Measurements from ENCODE around the gene RTN1. TPM values are rescaled to one million over a fixed set of nuclear protein-coding genes. Genes with fewer than 3 reads are reported as not detected.

Gene RTN1
- total RNA-seq, 1 donor from 2014 or later = 23.4 TPM

DNA sequence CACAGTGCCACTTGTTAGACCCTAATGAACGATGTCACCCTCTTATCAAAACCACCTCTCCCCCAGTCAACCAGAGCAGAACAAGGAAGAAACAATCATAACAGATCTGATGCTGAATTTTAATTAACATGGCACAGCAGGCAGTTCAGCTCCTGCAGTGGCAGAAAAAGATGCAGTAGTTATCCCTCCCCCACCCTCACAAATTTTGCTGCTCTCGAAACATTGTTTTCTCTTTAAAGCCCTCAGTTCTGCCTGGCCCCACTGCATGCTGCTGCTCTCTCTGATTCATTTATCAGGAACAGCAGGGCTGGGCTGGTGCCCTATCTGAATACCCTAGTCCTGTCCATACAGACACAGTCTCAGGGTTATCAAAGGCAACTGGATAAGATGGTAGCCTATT lies 306.2 kb downstream of the RTN1 start:
- H3K36me3 Mint-ChIP-seq (ENCODE audit: insufficient read depth) = no peaks in the 10 kb centered on the region
- H3K4me3 Mint-ChIP-seq (ENCODE audit: low read depth) = no peak overlapping the region
- no peak for DNase-seq (ENCODE audit: low spot score, unreplicated experiment)
- peaks cover 10% of the 10 kb centered on the region for H3K4me1 Mint-ChIP-seq (ENCODE audit: low read depth)
- no peak for TF ChIP-seq CTCF (IDR thresholded peaks at IDR 0.05; ENCODE audit: unreplicated experiment)
- no peak overlapping the region for H3K27ac Mint-ChIP-seq
- H3K9me3 Mint-ChIP-seq (ENCODE audit: low read depth) = no peaks in the 10 kb centered on the region
- H3K27me3 Mint-ChIP-seq = peaks cover 10% of the 10 kb centered on the region

DNA sequence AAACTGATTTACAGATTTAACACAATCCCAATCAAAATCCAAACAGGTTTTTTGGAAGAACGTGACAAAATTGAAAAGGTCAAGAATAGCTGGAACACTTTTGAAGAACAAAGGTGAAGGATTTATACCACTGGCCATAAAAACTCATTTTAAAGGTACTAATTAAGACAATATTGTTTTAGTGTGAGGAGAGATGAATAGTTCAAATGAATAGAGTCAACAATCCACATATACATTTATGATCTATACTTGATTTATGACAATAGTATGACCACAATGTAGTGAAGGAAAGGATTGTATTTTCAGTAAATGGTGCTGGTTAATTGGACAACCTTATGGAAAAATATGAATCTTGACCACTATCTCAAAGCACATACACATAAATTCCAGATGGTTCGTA lies 323.3 kb downstream of the RTN1 start:
- peaks cover 1% of the 10 kb centered on the region for H3K36me3 Mint-ChIP-seq (ENCODE audit: insufficient read depth)
- H3K27me3 Mint-ChIP-seq = no peaks in the 10 kb centered on the region
- H3K9me3 Mint-ChIP-seq (ENCODE audit: low read depth) = peaks cover 5% of the 10 kb centered on the region
- H3K4me1 Mint-ChIP-seq (ENCODE audit: low read depth) = peaks cover 12% of the 10 kb centered on the region
- H3K27ac Mint-ChIP-seq = no peak overlapping the region
- no peak for TF ChIP-seq CTCF (IDR thresholded peaks at IDR 0.05; ENCODE audit: unreplicated experiment)
- H3K4me3 Mint-ChIP-seq (ENCODE audit: low read depth) = no peak overlapping the region
- no peak for DNase-seq (ENCODE audit: low spot score, unreplicated experiment)

Small RNAs within 50 kb of the gene (microRNA-seq; reads per million reads assigned to microRNA genes)
- gene MIR5586 (ENCODE audit: borderline number of aligned reads, unreplicated experiment) = 12.5 reads per million, percentile 22 among the genes with 10 or more reads in this experiment

Other genes starting within 250 kb of the RTN1 start
- gene LRRC9, start 49.4 kb upstream of the RTN1 start, total RNA-seq = 3.2 and 3.7 TPM in 2 replicates
- 78.0 and 85.2 TPM in 2 replicates for gene PCNX4, start 221.1 kb upstream of the RTN1 start, total RNA-seq